Fibroblast of gingiva (primary cell): Measurements from ENCODE around the gene PAX2.

Experiments used
- DNase-seq: peaks from one replicate; pipeline ENCODE4 v3.0.0-alpha.2; 2011; ENCODE audit warnings: low read depth

The PAX2 gene

DNA sequence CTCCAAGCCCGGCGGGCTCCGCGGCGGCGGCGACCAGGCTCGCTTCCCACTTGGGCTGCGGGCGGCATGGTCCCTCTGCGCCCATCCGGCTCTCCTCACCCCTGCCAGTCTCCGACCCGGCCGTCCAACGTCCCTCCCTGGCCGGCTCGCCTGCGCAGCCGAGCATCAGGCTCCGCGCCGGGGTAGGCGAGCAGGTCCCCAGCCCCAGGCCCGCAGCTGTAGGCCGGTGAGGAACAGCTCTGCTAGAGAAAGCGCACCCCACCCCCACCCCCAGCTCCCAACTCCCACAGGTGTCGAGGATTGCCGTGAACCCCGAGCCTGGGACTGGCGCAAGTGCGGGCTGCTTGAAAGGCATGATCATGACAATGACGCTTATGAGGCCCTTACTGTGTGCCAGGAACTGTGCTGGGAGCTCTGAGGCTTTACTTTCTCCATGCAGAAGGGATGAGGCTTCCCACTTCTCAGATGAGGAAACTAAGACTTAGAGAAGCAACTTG lies 20.8 kb upstream of the PAX2 start:
- DNase-seq: no peak

- DNase-seq: no peak
These were observed 20.3 kb upstream of the PAX2 start for GRCh38 chr10:100725071-100725471.

DNA sequence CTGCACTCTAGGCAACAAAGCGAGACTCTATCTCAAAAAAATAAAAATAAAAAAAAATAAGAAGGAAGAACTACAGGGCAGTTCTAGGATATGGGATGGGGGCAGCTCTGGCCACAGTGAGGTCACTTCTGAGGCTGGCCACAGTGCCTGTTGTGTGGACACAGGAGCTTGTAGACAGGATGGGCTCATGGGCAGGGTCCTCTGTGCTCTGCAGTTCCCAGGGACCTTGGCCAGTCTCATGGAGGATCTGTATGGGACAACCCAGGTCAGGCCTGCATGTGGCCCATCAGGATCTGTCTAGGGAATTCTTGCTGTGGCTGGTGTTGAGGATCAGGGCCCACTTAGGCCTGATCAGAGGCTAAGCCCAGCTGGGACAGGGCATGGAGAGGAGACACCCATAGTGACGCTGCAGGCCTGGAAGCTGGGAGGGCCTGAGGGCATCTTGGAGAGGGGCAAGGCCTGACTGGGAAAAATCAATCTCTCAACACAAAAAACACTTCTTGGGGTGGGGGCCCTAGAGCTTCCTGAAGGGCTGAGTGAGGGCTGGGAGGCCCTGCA lies 19.4 kb upstream of the PAX2 start:
- DNase-seq: no peak

GRCh38 chr10:100727808-100728207 lies 17.6 kb upstream of the PAX2 start:
- DNase-seq: no peak

- no peak for DNase-seq
These were observed 16.2 kb upstream of the PAX2 start for GRCh38 chr10:100728928-100729861.

GRCh38 chr10:100729862-100730724 lies 15.3 kb upstream of the PAX2 start:
- DNase-seq: no peak

DNA sequence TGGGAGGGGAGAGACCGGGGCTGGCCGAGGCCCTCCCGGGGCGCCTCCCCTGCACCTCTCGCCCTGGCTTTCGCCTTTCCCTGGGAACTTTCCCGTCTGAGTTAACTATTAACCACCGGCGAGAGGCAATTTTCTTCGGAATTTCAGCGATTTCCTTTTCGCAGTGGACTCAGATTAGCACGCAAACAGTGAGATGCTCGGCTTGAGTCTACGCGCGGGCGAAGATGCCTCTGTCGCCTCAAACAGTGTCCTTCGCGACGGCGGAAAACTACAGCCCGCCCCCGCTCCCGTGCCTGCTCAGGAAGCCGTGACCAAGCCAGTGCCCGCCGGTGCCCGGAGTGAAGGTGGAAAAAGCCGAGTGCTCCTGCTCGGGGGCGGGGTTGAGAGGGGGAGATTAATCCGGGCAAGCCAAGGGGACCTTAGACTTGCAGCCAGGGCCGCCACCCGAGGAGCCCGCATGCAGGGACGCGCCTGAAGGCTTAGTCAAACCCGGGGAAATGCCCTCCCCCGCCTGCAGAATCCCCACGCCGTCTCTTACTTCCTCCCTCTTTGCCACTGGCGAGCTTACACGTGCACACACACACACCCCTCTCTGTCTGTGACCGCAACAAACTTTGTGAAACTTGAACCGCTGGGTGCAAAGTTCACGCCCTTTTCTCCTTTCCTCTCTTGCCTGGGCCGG lies 14.5 kb upstream of the PAX2 start:
- no peak for DNase-seq

GRCh38 chr10:100731407-100732240 lies 13.8 kb upstream of the PAX2 start:
- no peak for DNase-seq

GRCh38 chr10:100732241-100732596 lies 13.2 kb upstream of the PAX2 start:
- DNase-seq: no peak

GRCh38 chr10:100733329-100733728 lies 12.1 kb upstream of the PAX2 start:
- DNase-seq: no peak

DNA sequence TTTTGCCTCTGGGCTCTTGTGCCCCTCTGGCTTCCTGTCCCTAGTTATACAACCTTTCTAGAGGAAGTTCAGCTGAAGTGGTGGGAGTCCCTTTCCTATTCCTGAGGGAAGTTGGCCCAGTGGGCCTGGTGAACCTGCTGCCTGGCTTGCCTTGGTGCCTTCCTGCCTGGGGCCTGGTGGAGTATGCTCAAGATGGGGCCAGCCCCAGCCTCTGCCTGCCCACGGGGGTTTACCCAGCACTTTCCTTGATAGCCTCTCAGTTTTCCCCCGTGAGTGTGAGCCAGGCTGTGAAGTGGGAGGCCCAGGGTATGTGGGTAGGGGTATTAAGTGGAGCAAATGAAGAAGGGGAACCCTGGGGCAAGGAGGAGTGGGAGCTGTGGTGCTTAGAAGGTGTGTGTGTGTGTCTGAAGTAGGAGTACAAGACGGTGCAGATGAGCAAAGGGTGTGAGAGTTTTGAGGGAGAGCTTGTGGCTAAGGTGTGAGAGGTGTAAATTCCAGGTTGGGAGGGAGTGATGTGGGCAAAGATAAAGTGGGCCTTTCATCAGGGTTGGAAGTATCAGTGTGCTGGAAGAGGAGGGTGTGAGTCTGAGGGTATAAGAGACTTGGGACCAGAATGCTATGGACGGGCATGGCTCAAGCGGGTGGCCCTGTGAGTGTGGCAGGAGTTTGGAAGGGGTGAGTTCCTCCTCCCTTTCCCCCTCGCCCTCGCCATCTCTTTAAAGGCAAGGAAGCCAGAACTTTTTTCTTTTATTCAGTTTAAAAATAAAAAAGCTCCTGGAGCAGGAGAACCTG lies 10.9 kb upstream of the PAX2 start:
- no peak for DNase-seq

DNA sequence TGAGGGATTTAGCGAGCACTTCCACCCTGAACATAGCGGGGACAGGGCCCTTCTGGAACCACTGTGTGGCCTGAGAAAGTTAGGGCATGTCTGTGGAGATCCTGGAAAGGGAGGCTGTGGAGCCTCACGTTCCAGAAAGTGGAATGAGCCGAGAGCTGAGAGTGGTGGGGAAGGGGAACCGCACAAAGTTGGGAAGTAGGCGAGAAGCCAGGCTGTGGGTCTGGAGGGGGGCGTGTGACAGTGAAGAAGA lies 10.4 kb upstream of the PAX2 start:
- no peak for DNase-seq

- no peak for DNase-seq
These were observed 9.8 kb upstream of the PAX2 start for GRCh38 chr10:100735337-100736143.

DNA sequence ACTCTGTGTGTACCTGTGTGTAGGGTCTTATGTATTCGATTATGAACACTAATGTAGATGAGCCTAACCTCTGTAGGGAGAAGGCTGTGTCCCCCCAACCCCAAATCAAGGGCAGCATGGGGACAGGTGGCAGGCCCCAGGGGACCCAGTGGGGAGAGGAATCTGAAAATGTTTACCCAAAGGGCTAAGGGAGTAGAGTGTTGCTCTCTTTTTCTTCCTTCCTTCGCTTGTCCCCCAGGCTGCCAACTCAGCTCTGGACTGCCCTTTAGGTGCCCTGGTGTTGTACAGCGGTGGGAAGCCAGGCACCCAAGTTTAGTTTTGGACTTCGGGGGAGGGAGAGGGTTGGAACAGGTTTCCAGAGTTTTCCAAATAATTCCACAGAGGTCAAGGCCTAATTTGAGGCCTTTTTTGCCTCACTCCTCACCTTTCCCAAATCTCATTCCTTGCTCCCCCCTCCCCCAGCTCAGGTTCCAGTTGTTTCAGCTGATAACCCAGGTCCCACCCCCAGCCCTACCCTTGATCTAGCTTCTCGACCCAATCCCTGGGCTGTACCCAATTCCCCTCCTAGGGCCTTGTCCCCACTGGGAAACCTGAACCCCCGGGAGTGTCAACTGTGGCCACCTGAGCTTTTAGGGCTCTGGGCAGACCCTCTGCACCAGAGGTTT lies 9.1 kb upstream of the PAX2 start:
- DNase-seq: no peak

GRCh38 chr10:100736809-100737354 lies 8.5 kb upstream of the PAX2 start:
- DNase-seq: no peak

DNA sequence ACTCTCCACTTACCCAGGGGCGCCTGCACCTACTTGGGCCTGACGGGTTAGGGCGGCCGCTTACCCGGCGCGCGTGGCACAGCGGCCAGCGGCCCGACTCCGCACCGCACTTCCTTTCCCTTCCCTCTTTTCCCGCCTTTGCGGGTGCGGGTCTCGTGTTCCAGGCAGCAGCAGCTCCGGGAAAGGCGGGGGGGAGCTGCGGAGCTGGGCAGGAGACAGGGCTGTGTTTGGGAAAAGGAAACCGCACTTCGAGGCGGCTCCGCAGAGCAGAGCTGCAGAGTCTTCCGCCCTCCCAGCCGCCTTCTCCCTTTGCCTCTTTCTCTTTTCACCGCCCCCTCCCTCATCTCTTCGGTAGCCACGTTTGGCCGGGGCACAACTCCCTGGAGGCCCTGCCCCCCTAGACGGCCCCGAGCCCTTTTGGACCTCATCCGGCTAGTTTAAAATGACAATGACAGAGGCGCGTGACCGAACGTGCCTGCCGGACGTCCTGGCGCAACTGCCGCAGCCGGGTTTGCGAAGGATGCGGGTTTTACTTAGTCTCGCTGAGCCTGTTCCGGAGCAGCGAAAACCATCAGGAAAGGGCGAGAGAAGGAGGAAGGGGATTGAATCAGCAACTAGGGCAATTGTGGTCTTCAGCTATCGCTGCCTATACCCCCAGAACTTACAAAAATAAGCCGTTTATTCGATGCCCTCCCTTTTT lies 7.9 kb upstream of the PAX2 start:
- DNase-seq: no peak

GRCh38 chr10:100738055-100738827 lies 7.1 kb upstream of the PAX2 start:
- no peak for DNase-seq
